ENCODE results near the gene PRM1.

DNA sequence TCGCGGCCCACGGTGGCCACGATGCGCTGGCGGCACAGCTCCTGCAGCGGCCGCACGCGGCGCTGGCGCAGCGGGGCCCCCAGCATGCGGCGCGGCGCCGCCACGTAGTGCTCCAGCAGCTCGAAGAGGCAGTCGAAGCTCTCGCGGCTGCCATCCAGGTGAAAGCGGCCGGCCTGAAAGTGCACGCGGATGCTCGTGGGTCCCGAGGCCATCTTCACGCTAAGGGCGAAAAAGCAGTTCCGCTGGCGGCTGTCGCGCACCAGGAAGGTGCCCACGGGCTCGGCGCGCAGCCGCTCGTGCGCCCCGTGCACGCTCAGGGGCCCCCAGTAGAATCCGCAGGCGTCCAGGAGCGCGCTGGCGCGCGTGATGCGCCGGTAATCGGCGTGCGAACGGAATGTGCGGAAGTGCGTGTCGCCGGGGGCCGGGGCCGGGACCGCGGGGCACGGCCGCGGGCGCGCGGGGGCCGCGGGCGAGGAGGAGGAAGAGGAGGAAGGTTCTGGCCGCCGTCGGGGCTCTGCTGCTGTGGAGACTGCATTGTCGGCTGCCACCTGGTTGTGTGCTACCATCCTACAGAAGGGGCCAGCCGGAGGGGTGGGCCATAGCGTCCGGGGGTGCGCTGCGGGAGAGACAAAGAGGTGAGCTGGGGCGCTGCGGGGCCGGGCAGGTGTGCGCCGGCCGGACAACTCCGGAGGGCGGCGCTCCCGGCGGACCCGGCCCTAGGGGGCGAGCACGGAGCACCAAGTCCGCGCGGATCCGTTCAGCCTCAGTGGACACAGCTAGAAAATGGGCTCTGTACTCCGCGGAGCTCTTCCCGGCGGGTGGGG, 26.0 kb downstream of the PRM1 start:
- TF ChIP-seq RBBP5 (IDR thresholded peaks at IDR 0.05; ENCODE audit: borderline replicate concordance, low read depth, low read length) (0 out of 2 replicates have a peak, but pooled peaks have one; percentile 30), EZH2 (IDR thresholded peaks at IDR 0.05; ENCODE audit: low read depth, low read length, severe bottlenecking) (no peak), EP300 (IDR thresholded peaks at IDR 0.05; ENCODE audit: borderline replicate concordance in 1 of 2, low read depth in 2 of 2, low read length in 2 of 2) (no peak), SUZ12 (IDR thresholded peaks at IDR 0.05; ENCODE audit: low read length) (no peak)
- TF ChIP-seq, protein P1, sequence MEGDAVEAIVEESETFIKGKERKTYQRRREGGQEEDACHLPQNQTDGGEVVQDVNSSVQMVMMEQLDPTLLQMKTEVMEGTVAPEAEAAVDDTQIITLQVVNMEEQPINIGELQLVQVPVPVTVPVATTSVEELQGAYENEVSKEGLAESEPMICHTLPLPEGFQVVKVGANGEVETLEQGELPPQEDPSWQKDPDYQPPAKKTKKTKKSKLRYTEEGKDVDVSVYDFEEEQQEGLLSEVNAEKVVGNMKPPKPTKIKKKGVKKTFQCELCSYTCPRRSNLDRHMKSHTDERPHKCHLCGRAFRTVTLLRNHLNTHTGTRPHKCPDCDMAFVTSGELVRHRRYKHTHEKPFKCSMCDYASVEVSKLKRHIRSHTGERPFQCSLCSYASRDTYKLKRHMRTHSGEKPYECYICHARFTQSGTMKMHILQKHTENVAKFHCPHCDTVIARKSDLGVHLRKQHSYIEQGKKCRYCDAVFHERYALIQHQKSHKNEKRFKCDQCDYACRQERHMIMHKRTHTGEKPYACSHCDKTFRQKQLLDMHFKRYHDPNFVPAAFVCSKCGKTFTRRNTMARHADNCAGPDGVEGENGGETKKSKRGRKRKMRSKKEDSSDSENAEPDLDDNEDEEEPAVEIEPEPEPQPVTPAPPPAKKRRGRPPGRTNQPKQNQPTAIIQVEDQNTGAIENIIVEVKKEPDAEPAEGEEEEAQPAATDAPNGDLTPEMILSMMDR (IDR thresholded peaks at IDR 0.05; ENCODE audit: control extremely low read depth in 1 of 3, insufficient read depth in 1 of 3, low read depth in 1 of 3, low read length in 3 of 3) = no peak
- TF ChIP-seq, protein P2, sequence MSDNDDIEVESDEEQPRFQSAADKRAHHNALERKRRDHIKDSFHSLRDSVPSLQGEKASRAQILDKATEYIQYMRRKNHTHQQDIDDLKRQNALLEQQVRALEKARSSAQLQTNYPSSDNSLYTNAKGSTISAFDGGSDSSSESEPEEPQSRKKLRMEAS (IDR thresholded peaks at IDR 0.05) = peak; percentile 63

Measured in H1 (cell line).